Dermis microvascular lymphatic vessel endothelial cell (primary cell): Measurements from ENCODE around the gene IL13RA1. TPM values are rescaled to one million over a fixed set of nuclear protein-coding genes. Genes with fewer than 3 reads are reported as not detected.
"Not testable (repeated sequence)": the region's sequence is repeated elsewhere in the genome, so short reads cannot be mapped to it uniquely, and the experiment has no call there.

ENCODE experiments used
- DNase-seq, 2 donors: peaks; one replicate each; pipeline versions ENCODE4 v3.0.0 to v3.0.0-alpha.2; 2010; ENCODE audit warnings: low read depth in 2 of 2
- total RNA-seq: library from RNA; depleted of rRNA; stranded (reverse); fragments of >200 nt; gene quantifications from 2 replicates; pipeline ENCODE4 v1.2.1, GENCODE V29; 2014

Gene IL13RA1
- total RNA-seq, 1 donor from 2014 or later = 47.9 TPM

DNA sequence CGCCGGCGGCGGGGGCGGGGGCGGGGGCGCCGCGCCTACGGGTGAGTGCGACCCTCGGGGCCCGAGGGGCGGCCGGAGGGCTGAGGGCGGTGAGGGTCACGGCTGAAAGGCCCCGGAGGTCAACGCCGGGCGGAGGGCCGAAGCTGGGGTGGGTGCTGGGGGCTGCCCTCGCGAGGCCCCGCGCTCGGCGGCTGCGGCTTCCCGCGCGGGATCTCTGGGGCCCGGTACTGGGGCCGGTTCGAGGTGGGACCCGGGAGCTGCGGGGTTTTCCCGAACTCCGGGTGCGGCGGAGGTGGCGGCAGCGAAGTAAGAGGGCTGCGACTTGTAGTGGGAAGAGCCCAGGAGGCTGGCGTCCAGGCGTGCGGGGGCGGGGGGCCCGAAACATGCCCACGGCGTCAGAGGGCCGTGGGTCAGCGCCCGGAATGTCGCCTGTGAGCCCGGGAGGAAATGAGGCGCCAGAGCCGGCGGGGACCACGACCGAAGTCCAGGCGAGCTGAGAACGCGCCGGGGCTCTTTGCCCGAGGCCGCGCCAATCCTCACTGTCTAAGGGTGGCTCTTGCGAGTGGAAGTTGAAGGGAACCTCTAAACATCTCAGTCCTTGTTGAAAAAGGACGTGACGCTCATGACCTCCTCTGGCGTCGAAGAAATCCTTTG lies 407 bp downstream of the IL13RA1 start:
- peak; percentile 17 to 48 for DNase-seq

DNA sequence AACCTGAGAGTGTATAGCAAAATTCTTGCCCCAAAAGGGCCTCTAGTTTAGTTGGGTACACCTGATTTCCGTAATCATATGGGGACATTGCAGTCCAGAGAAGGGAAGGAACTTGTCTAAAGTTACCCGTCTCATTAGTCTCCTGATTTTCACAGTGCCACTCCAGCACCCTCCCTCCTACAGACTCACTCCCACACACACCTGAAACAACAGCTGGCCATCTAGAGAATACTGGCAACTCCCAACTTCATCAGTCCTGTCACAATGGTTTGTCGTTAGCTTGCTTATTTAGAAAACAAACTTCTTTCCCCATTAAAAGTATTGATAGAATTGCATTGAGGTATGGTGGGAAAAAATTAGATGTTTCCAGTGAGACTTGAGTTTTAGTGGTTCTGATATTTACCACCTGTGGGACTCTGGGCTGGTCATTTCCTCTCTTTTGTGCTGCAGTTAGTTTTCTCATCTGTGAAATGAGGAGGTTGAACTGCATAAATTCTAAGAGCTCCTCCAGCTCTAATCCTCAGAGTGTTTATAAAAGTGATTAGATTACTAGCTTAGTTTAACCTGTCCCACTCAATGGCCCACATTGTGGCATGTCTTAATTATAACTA lies 1.7 kb downstream of the IL13RA1 start:
- DNase-seq = peak in 1 of 2 donors; percentile 13

DNA sequence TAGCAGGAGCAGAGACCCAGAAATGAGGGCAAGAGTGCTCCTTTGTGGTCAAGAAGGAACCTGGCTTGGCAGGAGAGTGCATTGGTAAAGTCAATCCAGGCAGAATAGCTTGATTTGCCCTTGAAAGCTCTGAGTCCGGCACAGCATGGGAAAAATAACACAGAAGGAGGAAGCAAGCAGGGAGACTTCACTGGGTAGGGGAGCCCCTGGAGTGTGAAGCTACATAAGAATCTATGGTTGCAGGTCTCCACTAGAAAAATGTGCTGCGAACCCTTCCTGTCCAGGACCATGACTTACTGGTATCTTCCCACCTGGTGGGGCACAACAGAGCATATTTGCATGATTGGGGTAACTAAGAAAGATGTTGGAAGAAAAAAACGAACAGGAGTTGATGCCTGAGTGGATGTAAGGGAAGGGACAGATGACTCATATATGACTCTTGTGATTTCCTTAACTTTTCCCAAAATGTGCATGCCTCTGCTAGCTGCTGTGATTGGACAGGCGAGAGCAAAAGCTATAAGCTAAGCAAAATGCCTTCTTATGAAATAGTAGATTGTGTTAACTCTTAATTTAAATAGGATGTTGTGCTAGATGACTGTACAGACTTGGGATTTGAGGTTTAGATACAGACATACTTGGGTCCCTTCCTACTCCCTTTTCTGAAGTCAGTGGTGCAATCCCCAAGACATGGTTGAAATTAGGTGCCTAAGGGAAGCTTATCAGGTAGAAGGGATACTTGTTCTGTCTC lies 3.3 kb downstream of the IL13RA1 start:
- DNase-seq = peak in 1 of 2 donors; percentile 42

DNA sequence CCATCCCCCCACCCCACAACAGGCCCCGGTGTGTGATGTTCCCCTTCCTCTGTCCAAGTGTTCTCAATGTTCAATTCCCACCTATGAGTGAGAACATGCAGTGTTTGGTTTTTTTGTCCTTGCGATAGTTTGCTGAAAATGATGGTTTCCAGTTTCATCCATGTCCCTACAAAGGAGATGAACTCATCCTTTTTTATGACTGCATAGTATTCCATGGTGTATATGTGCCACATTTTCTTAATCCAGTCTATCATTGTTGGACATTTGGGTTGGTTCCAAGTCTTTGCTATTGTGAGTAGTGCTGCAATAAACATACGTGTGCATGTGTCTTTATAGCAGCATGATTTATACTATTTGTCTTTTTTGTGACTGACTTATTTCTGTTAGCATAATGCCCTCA lies 5.1 kb downstream of the IL13RA1 start:
- DNase-seq = not testable (repeated sequence)

DNA sequence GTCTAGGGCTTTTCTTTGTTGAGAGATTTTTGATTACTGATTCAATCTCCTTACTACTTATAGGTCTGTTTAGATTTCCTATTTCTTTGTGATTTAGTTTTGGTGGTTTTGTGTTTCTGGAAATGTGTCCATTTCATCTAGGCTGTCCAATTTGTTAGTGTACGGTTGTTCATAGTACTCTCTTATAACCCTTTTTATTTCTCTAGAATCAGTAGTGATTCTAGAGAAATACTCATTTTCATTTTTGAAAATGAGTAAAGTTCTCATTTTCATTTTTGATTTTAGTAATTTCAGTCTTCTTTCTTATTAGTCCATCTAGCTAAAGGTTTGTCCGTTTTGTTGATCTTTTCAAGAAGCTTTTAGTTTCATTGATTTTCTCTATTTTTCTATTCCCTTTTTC lies 7.5 kb downstream of the IL13RA1 start:
- no peak for DNase-seq

DNA sequence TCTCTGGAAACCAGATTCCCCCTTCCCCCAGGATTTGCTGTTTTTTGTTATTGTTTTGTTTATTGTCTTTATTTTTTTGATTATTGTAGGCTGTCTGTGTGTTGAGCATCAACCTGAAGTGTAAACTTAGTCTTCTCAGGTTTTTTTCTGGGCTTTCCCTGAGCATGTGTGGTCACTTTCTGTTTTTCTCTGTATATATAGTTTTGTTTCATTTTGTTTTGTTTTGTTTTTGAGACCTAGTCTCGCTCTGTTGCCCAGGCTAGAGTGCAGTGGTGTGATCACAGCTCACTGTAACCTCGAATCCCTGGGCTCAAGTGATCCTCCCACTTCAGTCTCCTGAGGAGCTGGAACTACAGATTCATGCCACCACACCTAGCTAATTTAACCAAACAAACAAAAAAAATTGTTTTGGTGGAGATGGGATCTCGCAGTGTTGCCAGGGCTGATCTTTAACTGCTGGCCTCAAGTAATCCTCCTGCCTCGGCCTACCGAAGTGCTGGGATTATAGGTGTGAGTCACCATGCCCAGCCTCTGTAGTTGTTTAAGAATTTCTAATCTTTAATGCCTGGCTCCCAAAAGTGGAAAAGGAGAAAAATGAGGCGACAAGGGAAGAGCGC lies 9.1 kb downstream of the IL13RA1 start:
- no peak for DNase-seq

DNA sequence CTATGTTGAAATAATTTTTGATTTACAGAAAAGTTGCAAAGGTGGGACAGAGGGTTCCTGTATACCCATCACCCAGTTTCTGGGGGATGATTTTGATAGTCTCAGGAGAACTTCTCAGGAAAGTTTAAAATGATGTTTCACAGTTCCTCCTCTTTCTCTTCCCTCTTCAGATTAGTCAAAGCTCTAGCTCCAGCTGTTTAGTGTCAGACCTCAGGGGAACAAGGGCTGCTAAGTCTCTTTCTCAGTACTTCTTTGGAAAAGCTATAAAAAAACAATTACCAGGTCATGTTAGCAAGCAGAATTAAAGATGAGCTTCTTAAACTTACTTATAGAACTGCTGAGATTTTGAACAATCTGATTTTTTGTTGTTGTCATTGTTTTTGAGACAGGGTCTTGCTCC lies 12.2 kb downstream of the IL13RA1 start:
- no peak for DNase-seq

DNA sequence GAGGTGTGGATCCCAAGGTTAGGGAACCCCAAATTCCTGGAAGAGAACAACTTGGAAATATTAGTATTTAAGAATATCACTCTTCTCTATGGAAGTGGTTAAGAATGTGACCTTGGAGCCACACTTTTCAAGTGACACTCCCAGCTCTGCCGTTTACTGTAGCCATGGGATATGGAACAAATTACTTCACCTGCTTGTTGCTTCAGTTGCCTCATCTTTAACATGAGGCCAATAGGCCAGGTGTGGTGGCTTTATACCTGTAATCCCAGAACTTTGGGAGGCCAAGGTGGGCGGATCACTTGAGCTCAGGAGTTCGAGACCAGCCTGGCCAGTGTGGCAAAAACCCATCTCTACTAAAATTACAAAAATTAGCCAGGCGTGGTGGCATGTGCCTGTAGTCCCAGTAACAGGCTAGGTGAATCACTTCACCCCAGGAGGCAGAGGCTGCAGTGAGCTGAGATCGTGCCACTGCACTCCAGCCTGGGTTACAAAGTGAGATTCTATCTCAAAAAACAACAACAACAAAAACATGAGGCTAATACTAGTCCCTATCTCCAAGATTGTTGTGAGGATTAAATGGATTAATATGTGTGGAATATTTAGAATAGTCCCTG lies 13.0 kb downstream of the IL13RA1 start:
- no peak for DNase-seq

DNA sequence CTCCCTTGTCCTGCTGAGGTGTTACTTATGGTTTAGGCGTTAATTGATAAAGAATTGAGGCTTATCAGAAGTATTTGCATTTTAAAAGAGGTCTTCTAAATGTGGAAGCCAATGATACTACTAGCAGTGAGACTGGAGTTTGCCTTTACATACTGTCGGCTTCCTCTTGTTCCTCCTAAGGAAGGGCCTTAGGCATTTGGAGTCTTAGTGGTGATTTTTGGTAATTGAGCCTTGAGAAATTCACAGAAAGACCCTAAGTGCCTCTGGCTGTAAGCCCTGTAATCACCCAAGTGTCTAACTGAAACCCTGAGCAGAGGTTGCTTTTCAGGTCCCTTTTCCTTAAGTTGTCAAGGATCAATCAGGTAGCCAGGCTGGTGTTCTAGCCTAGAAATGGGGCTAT lies 14.8 kb downstream of the IL13RA1 start:
- no peak for DNase-seq

DNA sequence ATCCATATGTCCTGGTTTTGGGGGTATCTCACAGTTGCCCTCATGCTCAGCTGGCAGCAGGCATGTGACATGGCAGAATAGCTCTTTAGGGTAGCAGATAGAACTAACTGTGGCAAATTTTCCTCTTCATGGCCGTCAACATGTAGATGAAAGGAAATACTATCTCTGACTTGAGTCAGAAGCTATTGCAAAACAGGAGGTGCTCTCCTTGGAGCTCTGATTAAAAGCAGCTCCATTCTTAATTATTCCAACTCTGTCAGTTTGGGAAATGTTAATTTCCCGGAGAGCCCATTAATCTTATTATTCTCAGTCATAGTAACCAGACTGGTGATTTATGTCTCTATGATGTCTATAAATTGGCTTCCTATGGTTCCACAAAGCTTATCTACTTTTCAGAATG lies 18.2 kb downstream of the IL13RA1 start:
- no peak for DNase-seq

DNA sequence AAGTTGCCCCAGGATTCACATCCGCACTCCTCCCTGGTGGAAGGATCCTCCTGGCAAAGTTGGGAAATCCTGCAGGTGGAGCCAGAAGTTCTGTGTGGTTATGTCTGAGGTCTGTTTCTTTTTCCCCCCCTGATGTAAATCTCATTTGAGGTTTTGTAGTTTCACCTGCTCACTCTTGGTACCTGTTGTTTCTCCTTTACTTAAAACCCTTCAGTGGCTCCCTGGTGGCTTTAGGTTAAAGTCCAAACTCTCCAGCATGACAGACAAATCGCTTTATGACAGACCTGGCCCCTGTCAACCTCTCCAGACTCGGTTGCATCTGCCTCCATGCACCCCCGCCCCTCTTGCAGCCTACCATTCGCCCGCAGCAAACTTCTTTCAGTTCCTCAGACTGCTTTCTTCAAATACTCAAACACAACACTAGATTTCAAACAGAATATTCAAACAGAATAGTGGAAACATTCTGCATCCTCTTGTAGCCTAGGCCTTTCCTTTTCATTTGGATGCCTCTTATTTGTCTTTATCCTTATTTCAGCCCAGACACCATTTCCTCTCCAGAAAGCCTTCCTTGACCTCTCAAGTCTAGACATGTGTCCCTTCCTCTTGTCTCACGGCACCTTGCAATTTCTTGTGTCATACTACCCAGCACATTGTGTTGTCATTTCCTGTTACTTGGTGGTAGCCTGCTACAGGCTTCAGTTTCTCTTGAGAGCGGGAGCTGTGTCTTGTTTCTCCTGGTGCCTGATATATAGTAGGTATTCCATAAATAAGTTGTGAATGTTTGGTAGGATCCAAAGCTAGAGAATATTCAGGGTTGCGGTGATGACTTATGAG lies 24.8 kb downstream of the IL13RA1 start:
- DNase-seq = peak in 1 of 2 donors; percentile 76

DNA sequence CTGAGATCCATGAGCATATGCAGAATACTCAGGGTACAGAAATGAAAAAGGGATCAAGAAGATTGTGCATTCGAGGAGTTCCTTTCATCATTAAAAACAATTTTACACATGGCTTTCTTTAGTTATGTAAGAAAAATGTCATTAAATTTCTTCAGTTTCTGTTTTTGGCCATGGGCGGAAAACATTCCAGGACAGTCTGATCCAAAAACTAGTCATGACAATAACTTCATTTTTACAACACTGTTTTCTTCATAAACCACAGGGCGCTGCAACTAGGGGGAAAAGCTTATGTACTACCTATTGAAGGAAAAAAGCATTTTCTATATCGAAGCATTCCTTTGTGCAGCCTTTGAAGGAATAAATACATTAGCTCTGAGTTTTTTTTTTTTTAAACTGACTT lies 28.2 kb downstream of the IL13RA1 start:
- DNase-seq = no peak

DNA sequence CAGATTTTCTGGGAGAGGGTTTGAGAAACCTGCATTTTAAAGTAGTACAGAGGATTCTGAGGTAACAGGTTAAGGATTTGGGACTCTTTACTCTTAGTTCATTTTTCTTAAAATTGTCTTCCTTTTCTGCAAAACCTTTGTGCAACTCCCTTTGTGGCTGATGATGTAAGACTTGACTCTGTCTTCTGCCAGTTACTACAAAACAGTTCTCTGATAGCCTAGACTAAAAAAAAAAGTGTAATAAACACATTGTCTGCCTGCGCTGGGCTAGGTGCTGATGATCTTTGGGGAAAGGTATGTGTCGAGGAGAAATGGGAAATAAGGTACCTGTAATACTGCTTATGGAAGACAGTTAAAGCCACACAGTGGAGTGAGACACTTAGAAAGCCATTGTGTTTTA lies 28.7 kb downstream of the IL13RA1 start:
- DNase-seq = no peak

DNA sequence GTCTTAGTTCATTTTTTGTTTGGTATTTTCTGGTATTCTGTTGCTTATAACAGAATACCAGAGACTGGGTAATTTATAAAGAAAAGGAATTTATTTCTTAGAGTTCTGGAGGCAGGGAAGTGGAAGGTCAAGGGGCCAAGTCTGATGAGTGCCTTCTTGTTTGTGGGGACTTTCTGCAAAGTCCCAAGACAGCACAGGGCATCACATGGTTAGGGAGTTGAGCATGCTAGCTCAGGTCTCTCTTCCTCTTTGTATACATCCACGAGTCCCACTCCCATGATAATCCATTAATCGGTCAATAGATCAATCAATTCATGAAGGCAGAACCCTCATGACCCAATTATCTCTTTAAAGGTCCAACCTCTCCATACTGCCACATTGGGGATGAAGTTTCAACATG lies 31.1 kb downstream of the IL13RA1 start:
- no peak for DNase-seq

DNA sequence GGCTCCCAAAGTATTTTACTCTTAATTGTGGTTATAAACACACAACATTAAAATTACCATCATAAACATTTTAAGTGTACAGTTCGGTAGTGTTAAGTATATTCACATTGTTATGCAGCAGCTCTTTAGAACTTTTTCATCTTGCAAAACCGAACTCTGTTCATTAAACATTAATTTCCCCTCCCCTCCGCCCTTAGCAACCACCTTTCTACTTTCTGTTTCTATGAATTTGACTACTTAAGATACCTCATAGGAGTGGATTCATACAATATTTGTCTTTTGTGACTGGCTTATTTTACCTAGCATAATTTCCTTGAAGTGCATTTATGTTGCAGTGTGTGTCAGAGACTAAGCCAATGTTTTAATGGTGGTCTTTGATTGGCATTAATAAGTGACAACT lies 32.6 kb downstream of the IL13RA1 start:
- DNase-seq = no peak

DNA sequence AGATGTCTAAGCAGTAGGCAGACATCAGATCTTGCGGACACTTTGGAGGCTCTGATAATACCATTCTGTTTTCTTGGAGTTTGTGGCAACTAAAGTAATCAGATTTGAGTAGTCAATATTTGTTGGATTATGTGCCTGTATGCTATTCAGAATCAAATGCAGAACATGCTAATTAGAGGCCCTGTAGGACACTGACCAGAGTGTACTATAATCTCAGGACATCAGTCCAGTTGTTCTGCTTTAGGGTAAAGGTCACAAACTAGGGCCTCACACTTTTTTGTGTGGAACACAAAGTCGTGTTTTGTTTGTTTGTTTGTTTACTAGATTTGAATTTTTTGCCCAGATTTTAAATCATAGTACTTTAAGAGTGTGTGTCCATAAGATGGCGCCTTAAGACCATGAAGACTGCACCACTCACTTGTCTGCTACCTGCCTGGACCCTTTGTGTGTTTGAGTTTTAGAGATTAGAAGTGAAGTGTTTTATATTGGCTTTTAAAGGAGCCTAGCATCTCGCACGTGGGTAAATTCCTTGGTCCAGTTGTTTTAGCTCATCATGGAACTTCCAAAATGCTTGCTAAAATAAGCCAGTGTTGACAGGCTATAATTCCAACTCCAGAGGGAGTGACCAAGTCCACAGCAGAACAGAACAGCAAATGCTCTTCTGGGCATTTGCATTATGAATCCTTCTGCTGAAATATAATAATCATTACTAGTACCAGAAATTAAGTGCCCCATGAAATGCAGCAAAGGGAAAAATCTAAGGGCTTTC lies 34.7 kb downstream of the IL13RA1 start:
- DNase-seq = no peak

DNA sequence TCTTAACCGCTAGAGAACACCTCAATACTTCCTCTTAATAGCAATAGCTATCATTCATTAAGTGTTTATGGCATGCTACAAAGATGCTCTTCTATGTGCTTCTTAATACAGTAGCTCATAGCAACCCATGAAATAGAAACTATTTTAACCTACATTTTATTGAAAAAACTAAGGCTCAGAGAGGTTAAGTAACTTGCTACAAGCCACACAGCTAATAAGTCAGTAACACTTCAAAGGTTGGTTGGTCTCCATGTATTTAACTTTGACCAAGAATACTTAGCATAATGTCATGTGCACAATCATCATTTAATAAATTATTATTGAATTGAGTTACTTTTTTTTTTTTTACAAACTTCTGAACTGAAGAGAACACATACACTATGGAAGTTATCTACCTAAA lies 36.1 kb downstream of the IL13RA1 start:
- DNase-seq = no peak

DNA sequence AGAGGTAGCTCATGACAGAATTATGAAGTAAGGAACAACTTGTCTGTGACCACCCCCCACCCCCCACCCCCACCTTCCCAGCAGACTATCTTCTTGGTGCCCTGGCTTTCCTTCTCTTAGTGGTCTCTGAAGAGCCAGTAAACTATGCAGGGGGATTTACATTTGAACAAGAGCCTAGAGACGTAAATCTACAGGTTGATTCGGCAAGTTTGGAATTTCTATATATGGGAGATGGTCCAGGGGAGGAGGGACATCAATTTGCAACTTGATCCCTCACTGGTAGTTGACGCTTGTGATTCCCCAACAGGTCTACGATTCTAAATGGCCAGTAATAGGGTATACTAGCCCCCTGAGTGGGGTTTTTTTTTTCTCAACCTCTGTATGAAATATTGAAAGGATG lies 36.7 kb downstream of the IL13RA1 start:
- no peak for DNase-seq

DNA sequence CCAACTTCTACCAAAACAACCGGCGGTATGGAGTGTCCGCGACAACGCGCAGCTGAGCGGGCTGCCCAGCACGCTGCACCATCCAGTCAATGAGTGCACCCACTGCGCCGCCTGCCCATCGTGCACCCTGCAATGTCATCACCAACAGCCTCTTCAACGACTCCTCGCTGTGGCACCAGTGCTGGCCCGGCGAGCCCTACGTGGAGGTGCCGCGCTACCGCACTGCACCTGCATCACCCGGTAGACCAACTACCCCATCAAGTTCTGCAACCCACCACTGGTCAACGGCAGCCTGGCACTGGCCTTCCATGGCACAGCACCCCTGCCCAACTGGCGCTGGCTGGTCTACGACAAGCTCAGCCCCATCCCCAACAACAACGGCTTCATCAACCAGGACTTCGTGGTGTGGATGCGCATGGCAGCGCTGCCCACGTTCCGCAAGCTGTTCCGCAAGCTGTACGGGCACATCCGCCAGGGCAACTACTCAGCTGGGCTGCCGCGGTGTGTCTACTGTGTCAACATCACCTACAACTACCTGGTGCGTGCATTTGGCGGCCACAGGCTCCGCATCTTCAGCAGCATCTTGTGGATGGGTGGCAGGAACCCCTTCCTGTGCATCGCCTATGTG lies 42.8 kb downstream of the IL13RA1 start:
- DNase-seq = no peak

DNA sequence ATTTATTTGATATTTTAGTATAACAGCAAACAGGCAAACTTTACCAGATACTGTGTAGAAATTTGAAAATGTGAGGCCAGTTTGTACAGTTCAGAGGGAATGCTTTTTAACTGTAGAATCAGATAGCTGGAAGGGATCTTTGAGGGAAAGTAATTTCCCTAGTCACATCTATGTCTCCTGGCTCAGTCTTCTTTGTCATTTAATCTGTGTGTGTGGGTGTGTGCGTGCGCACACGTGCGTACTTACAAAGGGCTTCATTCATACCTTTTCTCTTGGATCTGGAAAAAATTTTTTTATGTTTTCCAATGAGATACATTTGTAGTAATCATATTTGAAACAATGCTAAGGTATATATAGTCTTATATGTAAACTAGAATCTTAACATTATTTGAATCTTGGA lies 44.6 kb downstream of the IL13RA1 start:
- no peak for DNase-seq
